SU-DHL-6 (cell line): ENCODE measurements around the gene TAGLN2.

Experiments used
- CTCF ChIP-seq: fragments of 200-600 bp; sonication (generic); IDR thresholded peaks from one replicate; pipeline ENCODE4 v1.5.1; 2017; ENCODE audit warnings: antibody characterized with exemption, mild to moderate bottlenecking, low read length, moderate library complexity; ENCODE audit not compliant: insufficient read depth, poor library complexity, severe bottlenecking
- EZH2phosphoT487 ChIP-seq: fragments of 200-600 bp; sonication (generic), shearing (Covaris generic); conservative IDR thresholded peaks from 2 replicates; pipeline ENCODE4 v1.6.1; 2018; ENCODE audit warnings: mild to moderate bottlenecking, antibody characterized with exemption, low read length, moderate library complexity, mixed read lengths

DNA sequence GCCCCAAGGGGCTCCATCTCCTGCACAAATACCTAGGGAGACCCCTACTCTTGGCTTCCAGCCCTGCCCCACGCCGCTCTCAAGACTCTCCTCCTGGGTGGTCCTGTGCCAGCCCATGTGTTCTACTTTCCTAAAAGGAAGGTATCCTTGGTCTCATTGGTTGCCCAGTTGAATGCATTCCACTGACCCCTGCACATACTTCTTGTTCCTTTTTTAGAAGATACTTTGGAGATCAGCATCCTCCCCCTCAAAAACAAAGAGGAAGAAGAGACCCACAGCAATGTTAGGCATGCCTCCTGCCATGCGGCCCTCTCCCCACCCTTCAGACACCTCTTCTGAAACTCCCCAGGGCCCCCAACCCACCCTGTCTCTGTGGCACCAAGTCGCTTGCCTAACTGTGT lies 24.7 kb upstream of the TAGLN2 start:
- TF ChIP-seq CTCF = no peak
- no peak for TF ChIP-seq EZH2phosphoT487
